ENCODE measurements around the gene SETD3. TPM values are rescaled to one million over a fixed set of nuclear protein-coding genes. Genes with fewer than 3 reads are reported as not detected.

Gene SETD3
- total and polyA plus RNA-seq, 5 donors from 2014 or later = 26.5 to 38.1 (median 35.0) TPM

GRCh38 chr14:99374964-99375363, 105.7 kb downstream of the SETD3 start:
- Histone ChIP-seq H3K4me1 (ENCODE audit: control insufficient read depth, insufficient read depth, low read length, poor library complexity, severe bottlenecking) (no peaks in the 10 kb centered on the region), H3K9me3 (ENCODE audit: control insufficient read depth in 2 of 2, low read length in 2 of 2) (peaks cover 0 to 3% of the 10 kb centered on the region in 2 experiments), H3K36me3 (ENCODE audit: control insufficient read depth, insufficient read depth, low read length) (no peaks in the 10 kb centered on the region), H3K27ac (ENCODE audit: insufficient read depth, low read length, poor library complexity, severe bottlenecking) (no peak overlapping the region), H3K4me3 (ENCODE audit: low read depth, low read length) (no peak overlapping the region), H3K27me3 (ENCODE audit: control insufficient read depth, insufficient read depth, low read length) (peaks cover 9% of the 10 kb centered on the region)
- no peak for DNase-seq
- peaks cover 0 to 4% (median 0%) of the 10 kb centered on the region in 7 donors for H3K9me3 Mint-ChIP-seq
- no peak overlapping the region for H3K27ac Mint-ChIP-seq
- no peak for ATAC-seq (ENCODE audit: low read depth in 2 of 2)
- no peaks in the 10 kb centered on the region for H3K36me3 Mint-ChIP-seq
- no peak overlapping the region for H3K4me3 Mint-ChIP-seq
- H3K27me3 Mint-ChIP-seq = peaks cover 31% of the 10 kb centered on the region
- no peaks in the 10 kb centered on the region for H3K4me1 Mint-ChIP-seq

- DNase-seq = no peak
- Mint-ChIP-seq H3K9me3 (peaks cover 0 to 2% (median 0%) of the 10 kb centered on the region in 7 donors), H3K4me1 (no peaks in the 10 kb centered on the region), H3K36me3 (no peaks in the 10 kb centered on the region), H3K4me3 (no peak overlapping the region), H3K27ac (no peak overlapping the region), H3K27me3 (peaks cover 5% of the 10 kb centered on the region)
- Histone ChIP-seq H3K27ac (ENCODE audit: insufficient read depth, low read length, poor library complexity, severe bottlenecking) (no peak overlapping the region), H3K4me1 (ENCODE audit: control insufficient read depth, insufficient read depth, low read length, poor library complexity, severe bottlenecking) (no peaks in the 10 kb centered on the region), H3K36me3 (ENCODE audit: control insufficient read depth, insufficient read depth, low read length) (no peaks in the 10 kb centered on the region), H3K9me3 (ENCODE audit: control insufficient read depth in 2 of 2, low read length in 2 of 2) (no peaks in the 10 kb centered on the region), H3K27me3 (ENCODE audit: control insufficient read depth, insufficient read depth, low read length) (no peaks in the 10 kb centered on the region), H3K4me3 (ENCODE audit: low read depth, low read length) (no peak overlapping the region)
- ATAC-seq (ENCODE audit: low read depth in 2 of 2) = no peak
These were observed 116.9 kb downstream of the SETD3 start for GRCh38 chr14:99363616-99364290.

- DNase-seq (no peak), ATAC-seq (ENCODE audit: low read depth in 2 of 2) (no peak)
- Mint-ChIP-seq H3K4me3 (no peak overlapping the region), H3K27me3 (peaks cover 5% of the 10 kb centered on the region), H3K27ac (no peak overlapping the region), H3K4me1 (no peaks in the 10 kb centered on the region), H3K9me3 (peaks cover 0 to 2% (median 0%) of the 10 kb centered on the region in 7 donors), H3K36me3 (no peaks in the 10 kb centered on the region)
- no peak overlapping the region for H3K4me3 ChIP-seq (ENCODE audit: low read depth, low read length)
- no peaks in the 10 kb centered on the region for H3K4me1 ChIP-seq (ENCODE audit: control insufficient read depth, insufficient read depth, low read length, poor library complexity, severe bottlenecking)
- no peaks in the 10 kb centered on the region for H3K9me3 ChIP-seq (ENCODE audit: control insufficient read depth in 2 of 2, low read length in 2 of 2)
- H3K27me3 ChIP-seq (ENCODE audit: control insufficient read depth, insufficient read depth, low read length) = no peaks in the 10 kb centered on the region
- H3K36me3 ChIP-seq (ENCODE audit: control insufficient read depth, insufficient read depth, low read length) = no peaks in the 10 kb centered on the region
- no peak overlapping the region for H3K27ac ChIP-seq (ENCODE audit: insufficient read depth, low read length, poor library complexity, severe bottlenecking)
These were observed 117.6 kb downstream of the SETD3 start for GRCh38 chr14:99363051-99363450.

- H3K4me3 Mint-ChIP-seq = no peak overlapping the region
- Histone ChIP-seq H3K9me3 (ENCODE audit: control insufficient read depth in 2 of 2, low read length in 2 of 2) (no peaks in the 10 kb centered on the region), H3K4me1 (ENCODE audit: control insufficient read depth, insufficient read depth, low read length, poor library complexity, severe bottlenecking) (no peaks in the 10 kb centered on the region), H3K27me3 (ENCODE audit: control insufficient read depth, insufficient read depth, low read length) (no peaks in the 10 kb centered on the region), H3K4me3 (ENCODE audit: low read depth, low read length) (no peak overlapping the region), H3K36me3 (ENCODE audit: control insufficient read depth, insufficient read depth, low read length) (no peaks in the 10 kb centered on the region), H3K27ac (ENCODE audit: insufficient read depth, low read length, poor library complexity, severe bottlenecking) (no peak overlapping the region)
- H3K27me3 Mint-ChIP-seq = peaks cover 7% of the 10 kb centered on the region
- no peaks in the 10 kb centered on the region for H3K36me3 Mint-ChIP-seq
- no peak for ATAC-seq (ENCODE audit: low read depth in 2 of 2)
- H3K4me1 Mint-ChIP-seq = no peaks in the 10 kb centered on the region
- H3K9me3 Mint-ChIP-seq = peaks cover 0 to 2% (median 0%) of the 10 kb centered on the region in 7 donors
- no peak overlapping the region for H3K27ac Mint-ChIP-seq
- DNase-seq = no peak
These were observed 119.0 kb downstream of the SETD3 start for GRCh38 chr14:99361596-99362215.

GRCh38 chr14:99360774-99361595, 119.7 kb downstream of the SETD3 start:
- no peaks in the 10 kb centered on the region for H3K9me3 ChIP-seq (ENCODE audit: control insufficient read depth in 2 of 2, low read length in 2 of 2)
- no peaks in the 10 kb centered on the region for H3K27me3 ChIP-seq (ENCODE audit: control insufficient read depth, insufficient read depth, low read length)
- Mint-ChIP-seq H3K4me1 (no peaks in the 10 kb centered on the region), H3K9me3 (peaks cover 0 to 2% (median 0%) of the 10 kb centered on the region in 7 donors), H3K27ac (no peak overlapping the region), H3K4me3 (no peak overlapping the region), H3K27me3 (peaks cover 11% of the 10 kb centered on the region), H3K36me3 (no peaks in the 10 kb centered on the region)
- H3K36me3 ChIP-seq (ENCODE audit: control insufficient read depth, insufficient read depth, low read length) = no peaks in the 10 kb centered on the region
- no peak for ATAC-seq (ENCODE audit: low read depth in 2 of 2)
- no peaks in the 10 kb centered on the region for H3K4me1 ChIP-seq (ENCODE audit: control insufficient read depth, insufficient read depth, low read length, poor library complexity, severe bottlenecking)
- H3K4me3 ChIP-seq (ENCODE audit: low read depth, low read length) = no peak overlapping the region
- H3K27ac ChIP-seq (ENCODE audit: insufficient read depth, low read length, poor library complexity, severe bottlenecking) = no peak overlapping the region
- no peak for DNase-seq

GRCh38 chr14:99359906-99360305, 120.8 kb downstream of the SETD3 start:
- H3K27ac ChIP-seq (ENCODE audit: insufficient read depth, low read length, poor library complexity, severe bottlenecking) = no peak overlapping the region
- DNase-seq = no peak
- Mint-ChIP-seq H3K27me3 (peaks cover 11% of the 10 kb centered on the region), H3K9me3 (peaks cover 0 to 2% (median 0%) of the 10 kb centered on the region in 7 donors), H3K27ac (no peak overlapping the region), H3K4me1 (no peaks in the 10 kb centered on the region), H3K36me3 (no peaks in the 10 kb centered on the region), H3K4me3 (no peak overlapping the region)
- no peak for ATAC-seq (ENCODE audit: low read depth in 2 of 2)
- no peaks in the 10 kb centered on the region for H3K9me3 ChIP-seq (ENCODE audit: control insufficient read depth in 2 of 2, low read length in 2 of 2)
- H3K4me1 ChIP-seq (ENCODE audit: control insufficient read depth, insufficient read depth, low read length, poor library complexity, severe bottlenecking) = no peaks in the 10 kb centered on the region
- H3K4me3 ChIP-seq (ENCODE audit: low read depth, low read length) = no peak overlapping the region
- no peaks in the 10 kb centered on the region for H3K36me3 ChIP-seq (ENCODE audit: control insufficient read depth, insufficient read depth, low read length)
- no peaks in the 10 kb centered on the region for H3K27me3 ChIP-seq (ENCODE audit: control insufficient read depth, insufficient read depth, low read length)

GRCh38 chr14:99357916-99358390, 122.7 kb downstream of the SETD3 start:
- H3K4me3 Mint-ChIP-seq = no peak overlapping the region
- no peak overlapping the region for H3K27ac ChIP-seq (ENCODE audit: insufficient read depth, low read length, poor library complexity, severe bottlenecking)
- no peak overlapping the region for H3K27ac Mint-ChIP-seq
- no peaks in the 10 kb centered on the region for H3K9me3 ChIP-seq (ENCODE audit: control insufficient read depth in 2 of 2, low read length in 2 of 2)
- no peaks in the 10 kb centered on the region for H3K27me3 ChIP-seq (ENCODE audit: control insufficient read depth, insufficient read depth, low read length)
- ATAC-seq (ENCODE audit: low read depth in 2 of 2) (no peak), DNase-seq (no peak)
- H3K4me1 Mint-ChIP-seq = no peaks in the 10 kb centered on the region
- no peaks in the 10 kb centered on the region for H3K4me1 ChIP-seq (ENCODE audit: control insufficient read depth, insufficient read depth, low read length, poor library complexity, severe bottlenecking)
- peaks cover 11% of the 10 kb centered on the region for H3K27me3 Mint-ChIP-seq
- peaks cover 0 to 2% (median 0%) of the 10 kb centered on the region in 7 donors for H3K9me3 Mint-ChIP-seq
- no peaks in the 10 kb centered on the region for H3K36me3 Mint-ChIP-seq
- no peaks in the 10 kb centered on the region for H3K36me3 ChIP-seq (ENCODE audit: control insufficient read depth, insufficient read depth, low read length)
- H3K4me3 ChIP-seq (ENCODE audit: low read depth, low read length) = no peak overlapping the region

All from CD4-positive, CD25-positive, alpha-beta regulatory T cell (primary cell).